B cell (primary cell): ENCODE results near the gene DLK1. TPM values are rescaled to one million over a fixed set of nuclear protein-coding genes. Genes with fewer than 3 reads are reported as not detected.

Experiments used
- ATAC-seq: fragments of 200-7000 bp; cut with Tn5 transposase; one replicate; pipeline ENCODE4 v1.10.0; 2021; ENCODE audit warnings: low read depth, mild to moderate bottlenecking, moderate number of reproducible peaks, moderate library complexity
- CTCF ChIA-PET: fragments of 350-600 bp; sonication (Branson Sonifier 250); formaldehyde crosslinking; loops from one replicate; lab custom pipeline; 2021; ENCODE audit warnings: antibody characterized with exemption, inconsistent platforms; lab: Charles Lee
- POLR2A ChIA-PET: fragments of 350-600 bp; sonication (Branson Sonifier 250); formaldehyde crosslinking; loops from one replicate; lab custom pipeline; 2021; ENCODE audit warnings: antibody characterized with exemption; lab: Charles Lee
- DNase-seq: peaks from one replicate; pipeline ENCODE4 v3.0.0; 2013
- H2AFZ ChIP-seq: 2 replicates; pipeline ENCODE4 v1.6.1; 2012; ENCODE audit warnings: mild to moderate bottlenecking, low read depth, low read length; ENCODE audit not compliant: insufficient read depth, poor library complexity, severe bottlenecking
- H3K27ac ChIP-seq, 2 donors: 1 replicate in 1 of 2; 2 replicates in 1 of 2; pipeline ENCODE4 v1.5.1; 2012 to 2013; ENCODE audit warnings: low read length in 2 of 2, mild to moderate bottlenecking in 2 of 2, moderate library complexity in 1 of 2
- H3K27me3 ChIP-seq, 4 experiments: fragments of 200-600 bp in 1 of 4; sonication (generic) in 1 of 4; replicated peaks in 1 of 4; 1 replicate in 2 of 4; 2 replicates in 2 of 4; pipeline versions ENCODE4 v1.6.1 to v1.7.0; 2013 to 2016; ENCODE audit warnings: low read length in 3 of 4, mild to moderate bottlenecking in 2 of 4, mixed read lengths in 1 of 4, moderate library complexity in 1 of 4; ENCODE audit not compliant: insufficient read depth in 4 of 4, control insufficient read depth in 3 of 4; ENCODE audit errors: control extremely low read depth in 1 of 4
- H3K36me3 ChIP-seq, 2 experiments: replicated peaks in 1 of 2; 1 replicate in 1 of 2; 2 replicates in 1 of 2; pipeline versions ENCODE4 v1.6.1 to v1.7.1; 2013; ENCODE audit warnings: low read length in 1 of 2; ENCODE audit not compliant: insufficient read depth in 2 of 2, control insufficient read depth in 1 of 2; ENCODE audit errors: control extremely low read depth in 1 of 2, extremely low read depth in 1 of 2
- H3K4me1 ChIP-seq, 2 donors: fragments of 200-600 bp in 1 of 2; sonication (generic) in 1 of 2; 1 replicate in 1 of 2; 2 replicates in 1 of 2; pipeline versions ENCODE4 v1.5.1 to v1.6.1; 2013 to 2017; ENCODE audit warnings: low read length in 2 of 2; ENCODE audit not compliant: control insufficient read depth in 2 of 2, insufficient read depth in 2 of 2
- H3K4me2 ChIP-seq: replicated peaks from 2 replicates; pipeline ENCODE3; 2012; ENCODE audit warnings: mild to moderate bottlenecking, low read depth, low read length; ENCODE audit not compliant: poor library complexity, severe bottlenecking
- H3K4me3 ChIP-seq, 5 experiments: fragments of 200-600 bp in 1 of 5; sonication (generic) in 1 of 5; 1 replicate in 3 of 5; 2 replicates in 2 of 5; pipeline versions ENCODE4 v1.5.1 to v1.7.0; 2011 to 2016; ENCODE audit warnings: low read length in 4 of 5, mild to moderate bottlenecking in 4 of 5, low read depth in 2 of 5, control low read depth in 1 of 5, moderate library complexity in 1 of 5; ENCODE audit not compliant: insufficient read depth in 1 of 5; ENCODE audit errors: control extremely low read depth in 1 of 5, extremely low read depth in 1 of 5
- H3K79me2 ChIP-seq: fragments of 200-600 bp; sonication (generic); one replicate; pipeline ENCODE4 v1.6.0; 2016; ENCODE audit warnings: low read length; ENCODE audit not compliant: control insufficient read depth, insufficient read depth
- H3K9ac ChIP-seq: fragments of 200-600 bp; sonication (generic); 2 replicates; pipeline ENCODE4 v1.6.1; 2017; ENCODE audit warnings: mild to moderate bottlenecking, low read length, moderate library complexity
- H3K9me3 ChIP-seq, 3 donors: one replicate each; pipeline versions ENCODE4 v1.6.1 to v1.7.1; 2013; ENCODE audit warnings: low read length in 2 of 3; ENCODE audit not compliant: control insufficient read depth in 2 of 3, insufficient read depth in 1 of 3; ENCODE audit errors: control extremely low read depth in 1 of 3
- H4K20me1 ChIP-seq: 2 replicates; pipeline ENCODE4 v1.6.0; 2012; ENCODE audit warnings: mild to moderate bottlenecking, low read length; ENCODE audit not compliant: insufficient read depth, control insufficient read depth, poor library complexity, severe bottlenecking
- H3K27ac Mint-ChIP-seq: one replicate; pipeline ENCODE4 v1.8.0; 2021; ENCODE audit warnings: mixed read lengths
- H3K27me3 Mint-ChIP-seq: one replicate; pipeline ENCODE4 v1.8.0; 2021; ENCODE audit warnings: mixed read lengths
- H3K4me1 Mint-ChIP-seq: one replicate; pipeline ENCODE4 v1.8.0; 2021; ENCODE audit warnings: mixed read lengths
- H3K4me3 Mint-ChIP-seq: one replicate; pipeline ENCODE4 v1.8.0; 2021; ENCODE audit warnings: mixed read lengths
- H3K9me3 Mint-ChIP-seq: one replicate; pipeline ENCODE4 v1.8.0; 2022; ENCODE audit warnings: mixed read lengths; ENCODE audit not compliant: insufficient read depth
- CTCF ChIP-seq: fragments of 200-600 bp; IDR thresholded peaks from one replicate; pipeline ENCODE4 v1.8.0; 2022; ENCODE audit warnings: antibody characterized with exemption, mild to moderate bottlenecking
- EZH2 ChIP-seq: IDR thresholded peaks from 2 replicates; pipeline ENCODE4 v1.6.1; 2012; ENCODE audit warnings: borderline replicate concordance, low read depth, mild to moderate bottlenecking, moderate library complexity, low read length; ENCODE audit not compliant: insufficient read depth, poor library complexity, severe bottlenecking
- WGBS: methylation state at CpG from one replicate; pipeline ENCODE4 v1.1.5; 2013; ENCODE audit warnings: missing lambda C conversion rate; ENCODE audit not compliant: insufficient coverage; 5-methylcytosine and 5-hydroxymethylcytosine counted together
- intact Hi-C: fragments of 100-400 bp; cut with micrococcal nuclease; formaldehyde crosslinking; loops from one replicate; pipeline ENCODE4 v1.10.0; 2022
- polyA plus RNA-seq: library from polyadenylated mRNA; depleted of rRNA; stranded (reverse); fragments of >200 nt; gene quantifications from 2 replicates; pipeline ENCODE4 v1.2.3, GENCODE V29; 2012
- total RNA-seq, 2 donors: library from RNA; stranded (reverse); fragments of 120-200 nt in 1 of 2; gene quantifications; 1 replicate in 1 of 2; 2 replicates in 1 of 2; pipeline versions ENCODE4 v1.2.3 to v1.2.4, GENCODE V29; 2013 to 2022

DLK1 gene
- total and polyA plus RNA-seq, 2 donors (not counting 1 experiment from before 2014, with no cell fraction given): not detected

GRCh38 chr14:100779691-100780080 lies 53.0 kb downstream of the DLK1 start:
- POLR2A ChIA-PET: no interaction called here

GRCh38 chr14:100780246-100780645 lies 53.6 kb downstream of the DLK1 start:
- Mint-ChIP-seq H3K9me3 (no peaks in the 10 kb centered on the region), H3K27ac (no peak overlapping the region), H3K4me3 (no peak overlapping the region), H3K4me1 (no peaks in the 10 kb centered on the region), H3K27me3 (no peaks in the 10 kb centered on the region)
- no peak overlapping the region for H3K27ac ChIP-seq
- H3K9ac ChIP-seq: no peak overlapping the region
- peaks cover 0 to 4% (median 0%) of the 10 kb centered on the region in 3 donors for H3K9me3 ChIP-seq
- intact Hi-C loops: no loop called here
- H2AFZ ChIP-seq: no peak overlapping the region
- DNase-seq: no peak
- H3K27me3 ChIP-seq: no peaks in the 10 kb centered on the region
- H4K20me1 ChIP-seq: no peaks in the 10 kb centered on the region
- no peaks in the 10 kb centered on the region for H3K4me1 ChIP-seq
- no peak for ATAC-seq
- CTCF ChIA-PET: no interaction called here
- POLR2A ChIA-PET: no interaction called here
- no peak overlapping the region for H3K4me2 ChIP-seq
- WGBS: 97% methylated on average over 7 of the region's 12 CpGs
- H3K4me3 ChIP-seq: no peak overlapping the region
- TF ChIP-seq EZH2 (no peak), CTCF (no peak)
- no peaks in the 10 kb centered on the region for H3K36me3 ChIP-seq
- H3K79me2 ChIP-seq: no peaks in the 10 kb centered on the region

More at GRCh38 chr14:100779691-100780080, 53.0 kb downstream of the DLK1 start:
- DNase-seq (no peak), ATAC-seq (no peak)
- H3K9me3 ChIP-seq: peaks cover 0 to 4% (median 0%) of the 10 kb centered on the region in 3 donors
- TF ChIP-seq EZH2 (no peak), CTCF (no peak)
- H3K4me3 ChIP-seq: no peak overlapping the region
- H3K4me1 ChIP-seq: no peaks in the 10 kb centered on the region
- H3K4me1 Mint-ChIP-seq: no peaks in the 10 kb centered on the region
- 97% methylated on average over 13 of the region's 13 CpGs for WGBS
- intact Hi-C loops: no loop called here
- H3K27me3 Mint-ChIP-seq: no peaks in the 10 kb centered on the region
- no peaks in the 10 kb centered on the region for H3K9me3 Mint-ChIP-seq
- no peak overlapping the region for H3K4me2 ChIP-seq
- no peak overlapping the region for H2AFZ ChIP-seq
- no peaks in the 10 kb centered on the region for H3K36me3 ChIP-seq
- H4K20me1 ChIP-seq: no peaks in the 10 kb centered on the region
- no peak overlapping the region for H3K9ac ChIP-seq
- CTCF ChIA-PET: no interaction called here
- H3K4me3 Mint-ChIP-seq: no peak overlapping the region
- H3K79me2 ChIP-seq: no peaks in the 10 kb centered on the region
- H3K27ac ChIP-seq: no peak overlapping the region
- H3K27ac Mint-ChIP-seq: no peak overlapping the region
- no peaks in the 10 kb centered on the region for H3K27me3 ChIP-seq
